ENCODE data around the gene UGT1A7.

DNA sequence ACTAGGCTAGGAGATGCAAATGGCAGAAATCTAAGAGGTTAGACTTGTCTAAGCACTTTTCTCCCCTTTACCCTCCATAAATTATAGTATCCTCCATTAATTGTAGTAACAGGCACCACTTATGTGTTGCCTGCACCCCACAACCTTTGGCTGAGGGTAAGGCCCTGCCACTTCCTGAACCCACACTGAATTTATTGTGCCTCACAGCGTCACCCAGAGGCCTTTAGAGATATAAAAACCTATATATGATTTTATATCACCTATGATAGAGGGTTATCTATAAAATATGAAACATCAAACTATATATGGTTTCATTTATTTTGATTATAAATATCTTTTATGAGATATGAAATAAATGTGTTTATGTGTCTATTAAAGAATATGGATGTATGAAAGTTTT is 7.4 kb upstream of the UGT1A7 start:
- TF ChIP-seq YY1 (IDR thresholded peaks at IDR 0.05; ENCODE audit: insufficient read depth, insufficient read length) = no peak
- no peak for TF ChIP-seq SUZ12 (IDR thresholded peaks at IDR 0.05; ENCODE audit: extremely low read depth, insufficient read depth, insufficient read length)
